Transverse colon (tissue), 3 donors: ENCODE data around the gene IMMP1L.

Experiments used
- CTCF ChIP-seq, 5 experiments: fragments of 200-600 bp in 3 of 5; fragments of 450-650 bp in 2 of 5; sonication (generic) in 3 of 5; IDR thresholded peaks; 1 replicate in 2 of 5; 2 replicates in 3 of 5; pipeline ENCODE4 v1.5.1; 2016 to 2017; ENCODE audit warnings: antibody characterized with exemption in 5 of 5, inconsistent platforms in 3 of 5, mild to moderate bottlenecking in 2 of 5, moderate library complexity in 1 of 5
- EP300 ChIP-seq: sonication (generic); formaldehyde crosslinking; IDR thresholded peaks from one replicate; pipeline ENCODE4 v1.6.1; 2017; ENCODE audit warnings: antibody characterized with exemption, low read depth

GRCh38 chr11:31437742-31438435 lies 71.5 kb downstream of the IMMP1L start:
- TF ChIP-seq CTCF (IDR thresholded peaks at IDR 0.05) (no peak), EP300 (no peak)
